HCT116 (cell line): Measurements from ENCODE around the gene KLHDC9. TPM values are rescaled to one million over a fixed set of nuclear protein-coding genes. Genes with fewer than 3 reads are reported as not detected.
A peak's percentile ranks its signal among the peaks of the same experiment; 100 is the strongest.

ENCODE experiments used
- ATAC-seq: fragments of 200-7000 bp; cut with Tn5 transposase; 2 replicates; pipeline ENCODE4 v1.9.1; 2020; ENCODE audit warnings: mild to moderate bottlenecking, moderate library complexity
- BruUV-seq: library from RNA; stranded (reverse); fragments of 400-500 nt; replicated peaks from 2 replicates; lab custom pipeline; 2021; lab: Mats Ljungman, UMichigan
- CTCF ChIA-PET: fragments of 300-600 bp; sonication (Branson Sonifier 250); formaldehyde crosslinking; loops from one replicate; lab custom pipeline; 2021; ENCODE audit warnings: antibody characterized with exemption; lab: Charles Lee
- POLR2A ChIA-PET: fragments of 300-600, 350-600 bp; sonication (Branson Sonifier 250); formaldehyde crosslinking; loops from one replicate; lab custom pipeline; 2021; ENCODE audit warnings: antibody characterized with exemption; lab: Charles Lee
- RAD21 ChIA-PET, 2 experiments: fragments of 300-600 bp; sonication (Branson Sonifier 250); formaldehyde crosslinking; loops; one replicate each; lab custom pipeline; 2023; ENCODE audit warnings: low total read pairs in 2 of 2; ENCODE audit not compliant: uncharacterized antibody in 2 of 2, unreplicated experiment in 2 of 2, low non-redundant PET in 1 of 2; lab: Charles Lee
- DNase-seq: peaks from one replicate; pipeline ENCODE4 v3.0.0-alpha.2; 2010; ENCODE audit warnings: low read depth, low spot score
- H2AFZ ChIP-seq: fragments of 200-600 bp; shearing (Covaris generic), sonication (generic); 2 replicates; pipeline ENCODE4 v1.6.1; 2017; ENCODE audit warnings: low read depth, mixed run types, mixed read lengths, antibody characterized with exemption, low read length; ENCODE audit not compliant: poor library complexity, severe bottlenecking
- H3K27ac ChIP-seq: 2 replicates; pipeline ENCODE4 v1.5.1; 2012; ENCODE audit warnings: low read depth, low read length
- H3K27me3 ChIP-seq: fragments of 200-600 bp; sonication (generic); 2 replicates; pipeline ENCODE4 v1.6.1; 2016; ENCODE audit warnings: mixed run types, low read length, mixed read lengths; ENCODE audit not compliant: insufficient read depth
- H3K36me3 ChIP-seq, 2 experiments: fragments of 200-500 bp in 1 of 2; fragments of 200-600 bp in 1 of 2; sonication (Bioruptor generic) in 1 of 2; sonication (generic) in 1 of 2; 2 replicates each; pipeline versions ENCODE4 v1.5.1 to v1.6.1; 2014 to 2016; ENCODE audit warnings: low read length in 2 of 2, inconsistent platforms in 1 of 2, mixed read lengths in 1 of 2, mixed run types in 1 of 2; ENCODE audit not compliant: insufficient read depth in 2 of 2, control insufficient read depth in 1 of 2
- H3K4me1 ChIP-seq, 2 experiments: fragments of 200-600 bp in 1 of 2; sonication (generic) in 1 of 2; 2 replicates each; pipeline versions ENCODE4 v1.5.1 to v1.6.1; 2012 to 2017; ENCODE audit warnings: low read length in 2 of 2, inconsistent platforms in 1 of 2, mild to moderate bottlenecking in 1 of 2, mixed read lengths in 1 of 2, mixed run types in 1 of 2, moderate library complexity in 1 of 2; ENCODE audit not compliant: insufficient read depth in 2 of 2, control insufficient read depth in 1 of 2
- H3K4me2 ChIP-seq: fragments of 200-600 bp; sonication (generic); 2 replicates; pipeline ENCODE4 v1.6.1; 2017; ENCODE audit warnings: mixed run types, low read length, mixed read lengths
- H3K4me3 ChIP-seq, 2 experiments: fragments of 200-600 bp in 1 of 2; sonication (generic) in 1 of 2; replicated peaks in 1 of 2; 2 replicates each; pipeline ENCODE4 v1.5.1; 2011 to 2016; ENCODE audit warnings: low read length in 2 of 2, control low read depth in 1 of 2, low read depth in 1 of 2, mild to moderate bottlenecking in 1 of 2, mixed read lengths in 1 of 2, mixed run types in 1 of 2
- H3K79me2 ChIP-seq: fragments of 200-600 bp; sonication (generic); 2 replicates; pipeline ENCODE4 v1.6.1; 2017; ENCODE audit warnings: mild to moderate bottlenecking, mixed run types, low read length, moderate library complexity, mixed read lengths; ENCODE audit not compliant: insufficient read depth
- H3K9ac ChIP-seq: fragments of 200-600 bp; sonication (generic); 2 replicates; pipeline ENCODE4 v1.6.1; 2016; ENCODE audit warnings: low read length, mixed read lengths
- H3K9me2 ChIP-seq: fragments of 200-600 bp; sonication (generic), shearing (Covaris generic); 2 replicates; pipeline ENCODE4 v1.6.1; 2017; ENCODE audit warnings: mixed run types, mild to moderate bottlenecking, moderate library complexity; ENCODE audit not compliant: insufficient read depth
- H3K9me3 ChIP-seq, 2 experiments: fragments of 200-500 bp in 1 of 2; fragments of 200-600 bp in 1 of 2; sonication (Bioruptor generic) in 1 of 2; sonication (generic) in 1 of 2; 2 replicates each; pipeline ENCODE4 v1.6.1; 2014 to 2017; ENCODE audit warnings: low read length in 2 of 2, mixed read lengths in 2 of 2, inconsistent platforms in 1 of 2, low read depth in 1 of 2, mild to moderate bottlenecking in 1 of 2, mixed run types in 1 of 2, moderate library complexity in 1 of 2; ENCODE audit not compliant: control insufficient read depth in 1 of 2, insufficient read depth in 1 of 2
- H4K20me1 ChIP-seq: fragments of 200-600 bp; sonication (generic), shearing (Covaris generic); 2 replicates; pipeline ENCODE4 v1.6.1; 2017; ENCODE audit warnings: mixed run types, mild to moderate bottlenecking, moderate library complexity; ENCODE audit not compliant: insufficient read depth
- CTCF ChIP-seq, 3 experiments: fragments of 200-600 bp in 1 of 3; sonication (generic) in 1 of 3; IDR thresholded peaks in 2 of 3; conservative IDR thresholded peaks in 1 of 3; 2 replicates each; pipeline ENCODE4 v1.5.1; 2012 to 2017; ENCODE audit warnings: low read depth in 2 of 3, low read length in 2 of 3, antibody characterized with exemption in 1 of 3, borderline replicate concordance in 1 of 3, control low read depth in 1 of 3, mild to moderate bottlenecking in 1 of 3, mixed read lengths in 1 of 3, mixed run types in 1 of 3, moderate library complexity in 1 of 3; ENCODE audit not compliant: insufficient read depth in 1 of 3
- POLR2A ChIP-seq: IDR thresholded peaks from 2 replicates; pipeline ENCODE4 v1.7.0; 2011; ENCODE audit warnings: borderline replicate concordance; ENCODE audit not compliant: insufficient read depth, insufficient read length; ENCODE audit errors: extremely low read depth
- POLR2AphosphoS5 ChIP-seq: IDR thresholded peaks from 2 replicates; pipeline ENCODE4 v1.6.1; 2011; ENCODE audit warnings: mild to moderate bottlenecking, low read depth, low read length, moderate library complexity
- RAD21 ChIP-seq: IDR thresholded peaks from 2 replicates; pipeline ENCODE4 v1.6.1; 2012; ENCODE audit warnings: low read depth, mild to moderate bottlenecking
- intact Hi-C: fragments of 100-400 bp; cut with micrococcal nuclease; formaldehyde crosslinking; loops from 2 replicates; pipeline ENCODE4 v1.10.0; 2022
- total RNA-seq: library from RNA; stranded (reverse); gene quantifications from one replicate; pipeline ENCODE4 v1.2.1, GENCODE V29; 2021; ENCODE audit not compliant: unreplicated experiment

Gene KLHDC9
- total RNA-seq, 1 experiment from 2014 or later, result 1.4 TPM

GRCh38 chr1:161079436-161080110 is 18.6 kb upstream of the KLHDC9 start:
- ATAC-seq, result no peak
- Histone ChIP-seq H3K9me3 (no peaks in the 10 kb centered on the region), H3K9me2 (no peaks in the 10 kb centered on the region), H4K20me1 (no peaks in the 10 kb centered on the region), H3K79me2 (no peaks in the 10 kb centered on the region), H2AFZ (no peak overlapping the region), H3K9ac (no peak overlapping the region), H3K4me1 (peaks cover 25 to 62% of the 10 kb centered on the region in 2 experiments), H3K27me3 (no peaks in the 10 kb centered on the region), H3K4me2 (no peak overlapping the region), H3K36me3 (no peaks in the 10 kb centered on the region), H3K4me3 (no peak overlapping the region), H3K27ac (no peak overlapping the region)
- no peak for DNase-seq
- POLR2A ChIA-PET, result no interaction called here
- CTCF ChIA-PET, result no interaction called here
- BruUV-seq, result no TSS peak
- RAD21 ChIA-PET, result no interaction called here
- 0 out of 6 replicates have a peak, but pooled peaks of 1 of the 3 experiments have one; percentile 17 for TF ChIP-seq CTCF (IDR thresholded peaks at IDR 0.05 in 2 of 3, conservative IDR thresholded peaks at IDR 0.05 in 1 of 3; ENCODE audit: borderline replicate concordance in 1 of 3, insufficient read depth in 1 of 3, low read depth in 2 of 3, low read length in 2 of 3)
- TF ChIP-seq POLR2AphosphoS5, result no peak
- TF ChIP-seq POLR2A, result no peak
- no peak for TF ChIP-seq RAD21
- intact Hi-C loops, result no loop called here
